HUES48 (cell line): ENCODE data around the gene KIAA1217.
A peak's percentile ranks its signal among the peaks of the same experiment; 100 is the strongest.

Experiments
- H3K27ac ChIP-seq: one replicate; pipeline ENCODE4 v1.7.0; 2013; ENCODE audit warnings: low read depth, low read length, inconsistent platforms
- H3K27me3 ChIP-seq: 2 replicates; pipeline ENCODE4 v1.6.1; 2013; ENCODE audit warnings: mild to moderate bottlenecking, low read length; ENCODE audit not compliant: control insufficient read depth, insufficient read depth
- H3K36me3 ChIP-seq: 2 replicates; pipeline ENCODE4 v1.6.1; 2013; ENCODE audit warnings: low read length; ENCODE audit not compliant: control insufficient read depth, insufficient read depth
- H3K4me1 ChIP-seq: 2 replicates; pipeline ENCODE4 v1.6.1; 2013; ENCODE audit warnings: mild to moderate bottlenecking, low read length; ENCODE audit not compliant: control insufficient read depth, insufficient read depth
- H3K4me3 ChIP-seq: 2 replicates; pipeline ENCODE4 v1.5.1; 2013; ENCODE audit warnings: mild to moderate bottlenecking, low read depth, low read length
- H3K9ac ChIP-seq: 2 replicates; pipeline ENCODE4 v1.6.1; 2013; ENCODE audit warnings: mild to moderate bottlenecking, low read depth, low read length, moderate library complexity
- H3K9me3 ChIP-seq: 2 replicates; pipeline ENCODE4 v1.6.1; 2013; ENCODE audit warnings: low read length; ENCODE audit not compliant: control insufficient read depth, insufficient read depth

Gene KIAA1217, protein sequence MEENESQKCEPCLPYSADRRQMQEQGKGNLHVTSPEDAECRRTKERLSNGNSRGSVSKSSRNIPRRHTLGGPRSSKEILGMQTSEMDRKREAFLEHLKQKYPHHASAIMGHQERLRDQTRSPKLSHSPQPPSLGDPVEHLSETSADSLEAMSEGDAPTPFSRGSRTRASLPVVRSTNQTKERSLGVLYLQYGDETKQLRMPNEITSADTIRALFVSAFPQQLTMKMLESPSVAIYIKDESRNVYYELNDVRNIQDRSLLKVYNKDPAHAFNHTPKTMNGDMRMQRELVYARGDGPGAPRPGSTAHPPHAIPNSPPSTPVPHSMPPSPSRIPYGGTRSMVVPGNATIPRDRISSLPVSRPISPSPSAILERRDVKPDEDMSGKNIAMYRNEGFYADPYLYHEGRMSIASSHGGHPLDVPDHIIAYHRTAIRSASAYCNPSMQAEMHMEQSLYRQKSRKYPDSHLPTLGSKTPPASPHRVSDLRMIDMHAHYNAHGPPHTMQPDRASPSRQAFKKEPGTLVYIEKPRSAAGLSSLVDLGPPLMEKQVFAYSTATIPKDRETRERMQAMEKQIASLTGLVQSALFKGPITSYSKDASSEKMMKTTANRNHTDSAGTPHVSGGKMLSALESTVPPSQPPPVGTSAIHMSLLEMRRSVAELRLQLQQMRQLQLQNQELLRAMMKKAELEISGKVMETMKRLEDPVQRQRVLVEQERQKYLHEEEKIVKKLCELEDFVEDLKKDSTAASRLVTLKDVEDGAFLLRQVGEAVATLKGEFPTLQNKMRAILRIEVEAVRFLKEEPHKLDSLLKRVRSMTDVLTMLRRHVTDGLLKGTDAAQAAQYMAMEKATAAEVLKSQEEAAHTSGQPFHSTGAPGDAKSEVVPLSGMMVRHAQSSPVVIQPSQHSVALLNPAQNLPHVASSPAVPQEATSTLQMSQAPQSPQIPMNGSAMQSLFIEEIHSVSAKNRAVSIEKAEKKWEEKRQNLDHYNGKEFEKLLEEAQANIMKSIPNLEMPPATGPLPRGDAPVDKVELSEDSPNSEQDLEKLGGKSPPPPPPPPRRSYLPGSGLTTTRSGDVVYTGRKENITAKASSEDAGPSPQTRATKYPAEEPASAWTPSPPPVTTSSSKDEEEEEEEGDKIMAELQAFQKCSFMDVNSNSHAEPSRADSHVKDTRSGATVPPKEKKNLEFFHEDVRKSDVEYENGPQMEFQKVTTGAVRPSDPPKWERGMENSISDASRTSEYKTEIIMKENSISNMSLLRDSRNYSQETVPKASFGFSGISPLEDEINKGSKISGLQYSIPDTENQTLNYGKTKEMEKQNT (N-terminal part only)

DNA sequence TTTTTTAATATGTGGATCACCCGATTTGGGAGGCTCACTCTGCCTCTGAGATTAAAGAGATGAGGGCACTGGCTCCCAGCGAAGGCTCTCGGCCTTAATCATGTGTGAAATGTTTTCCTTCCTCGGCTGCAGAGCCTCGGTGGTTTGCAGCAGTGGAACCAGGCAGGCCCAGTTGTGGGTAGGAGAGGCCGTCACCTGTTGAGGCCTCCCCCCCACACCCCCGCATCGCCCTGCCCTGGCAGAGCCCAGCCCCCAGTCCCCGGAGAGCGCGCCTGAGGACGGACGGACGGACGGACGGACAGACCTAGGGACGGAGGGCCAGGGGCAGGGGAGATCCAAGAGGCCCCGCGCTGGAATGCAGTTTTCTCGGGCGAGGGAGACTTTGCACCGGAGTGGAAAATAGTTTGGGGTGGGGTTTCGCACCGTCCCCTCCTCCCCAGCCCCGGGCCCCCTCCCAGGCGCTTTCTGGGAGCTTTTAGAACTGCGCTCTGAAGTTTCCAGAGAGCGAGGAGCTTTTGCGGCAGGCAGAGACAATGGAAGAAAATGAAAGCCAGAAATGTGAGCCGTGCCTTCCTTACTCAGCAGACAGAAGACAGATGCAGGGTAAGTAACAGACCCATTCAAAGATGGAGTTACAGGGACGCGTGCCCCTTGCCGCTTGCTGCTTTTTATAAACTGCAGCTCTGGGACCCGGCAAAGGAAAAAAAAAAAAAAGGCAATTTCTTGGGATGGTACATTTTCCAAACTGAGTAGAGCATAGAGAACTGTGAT lies at the start of gene KIAA1217:
Gene KIAA1217, plus strand, starts transcription at position 478 of the 771 bp plus-strand sequence. Its CDS starts 56 bp downstream, at position 534.
- H3K9ac ChIP-seq = peak within 1 kb of the TSS; percentile 71
- H3K9me3 ChIP-seq = no peaks in the 10 kb centered on the region
- peak within 1 kb of the TSS; percentile 83 for H3K4me3 ChIP-seq

DNA sequence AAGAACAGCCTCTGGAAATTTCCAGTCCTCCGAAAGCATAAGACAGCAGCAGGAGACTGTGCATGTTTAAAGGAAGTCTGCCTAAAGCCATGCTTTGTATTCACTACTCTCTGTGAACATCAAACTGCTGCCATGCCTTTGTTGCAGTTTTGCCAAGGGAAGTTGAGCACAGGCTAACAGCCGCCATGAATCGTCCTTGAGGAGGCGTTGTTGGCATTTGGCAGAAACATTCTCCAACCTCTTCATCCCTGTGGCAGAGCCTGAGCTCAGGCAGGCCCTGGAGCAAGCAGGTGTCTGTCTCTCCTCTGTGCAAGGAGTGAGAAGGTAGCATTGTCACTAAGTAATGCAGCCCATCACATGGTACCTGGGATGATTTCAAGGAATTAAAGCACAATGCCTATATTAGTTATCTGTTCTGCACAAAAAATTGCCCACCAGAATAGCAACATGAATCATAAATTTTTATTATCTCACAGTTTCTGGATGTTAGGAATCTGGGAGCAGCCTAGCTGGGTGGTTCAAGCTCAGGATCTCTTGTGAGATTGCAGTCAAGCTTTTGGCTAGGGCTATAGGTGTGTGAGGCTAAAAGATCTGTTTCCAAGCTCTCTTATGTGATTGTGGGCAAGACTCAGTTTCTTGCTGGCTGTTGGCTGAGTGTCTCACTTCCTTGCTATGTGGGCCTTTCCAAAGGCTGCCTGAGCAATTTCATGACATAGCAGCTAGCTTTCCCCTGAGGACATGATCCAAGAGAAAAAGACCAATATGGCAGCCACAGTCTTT lies 46.5 kb upstream of the KIAA1217 start:
- no peaks in the 10 kb centered on the region for H3K36me3 ChIP-seq
- H3K27ac ChIP-seq = no peak overlapping the region
- H3K4me1 ChIP-seq = no peaks in the 10 kb centered on the region
- no peak overlapping the region for H3K9ac ChIP-seq
- no peaks in the 10 kb centered on the region for H3K27me3 ChIP-seq
- no peaks in the 10 kb centered on the region for H3K9me3 ChIP-seq
- H3K4me3 ChIP-seq = no peak overlapping the region

More for the DNA sequence above, at the start of gene KIAA1217:
- Histone ChIP-seq H3K27ac (peak within 1 kb of the TSS; percentile 86), H3K4me1 (peaks cover 49% of the 10 kb centered on the region), H3K36me3 (no peaks in the 10 kb centered on the region), H3K27me3 (no peaks in the 10 kb centered on the region)

DNA sequence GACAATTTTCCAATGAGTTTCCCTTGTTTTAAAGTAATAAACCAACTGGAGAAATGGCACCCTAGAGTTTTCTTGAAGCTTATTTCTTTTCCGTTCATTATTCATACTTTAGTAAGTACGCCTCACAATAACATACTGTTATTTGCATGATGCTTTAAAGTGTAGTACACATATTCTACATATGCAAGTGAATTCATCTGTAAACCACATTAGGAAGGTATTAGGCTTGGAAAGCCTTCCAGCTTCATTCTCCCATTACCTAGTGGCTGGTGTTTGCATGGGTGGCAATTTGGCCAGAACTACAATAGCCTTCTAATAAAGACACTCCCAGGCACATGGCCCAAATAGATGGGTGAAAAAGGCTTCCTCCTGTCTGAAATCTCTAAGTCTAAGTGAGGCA lies 45.5 kb upstream of the KIAA1217 start:
- Histone ChIP-seq H3K27ac (no peak overlapping the region), H3K4me3 (no peak overlapping the region), H3K36me3 (no peaks in the 10 kb centered on the region), H3K9me3 (no peaks in the 10 kb centered on the region), H3K4me1 (no peaks in the 10 kb centered on the region), H3K9ac (no peak overlapping the region), H3K27me3 (no peaks in the 10 kb centered on the region)

DNA sequence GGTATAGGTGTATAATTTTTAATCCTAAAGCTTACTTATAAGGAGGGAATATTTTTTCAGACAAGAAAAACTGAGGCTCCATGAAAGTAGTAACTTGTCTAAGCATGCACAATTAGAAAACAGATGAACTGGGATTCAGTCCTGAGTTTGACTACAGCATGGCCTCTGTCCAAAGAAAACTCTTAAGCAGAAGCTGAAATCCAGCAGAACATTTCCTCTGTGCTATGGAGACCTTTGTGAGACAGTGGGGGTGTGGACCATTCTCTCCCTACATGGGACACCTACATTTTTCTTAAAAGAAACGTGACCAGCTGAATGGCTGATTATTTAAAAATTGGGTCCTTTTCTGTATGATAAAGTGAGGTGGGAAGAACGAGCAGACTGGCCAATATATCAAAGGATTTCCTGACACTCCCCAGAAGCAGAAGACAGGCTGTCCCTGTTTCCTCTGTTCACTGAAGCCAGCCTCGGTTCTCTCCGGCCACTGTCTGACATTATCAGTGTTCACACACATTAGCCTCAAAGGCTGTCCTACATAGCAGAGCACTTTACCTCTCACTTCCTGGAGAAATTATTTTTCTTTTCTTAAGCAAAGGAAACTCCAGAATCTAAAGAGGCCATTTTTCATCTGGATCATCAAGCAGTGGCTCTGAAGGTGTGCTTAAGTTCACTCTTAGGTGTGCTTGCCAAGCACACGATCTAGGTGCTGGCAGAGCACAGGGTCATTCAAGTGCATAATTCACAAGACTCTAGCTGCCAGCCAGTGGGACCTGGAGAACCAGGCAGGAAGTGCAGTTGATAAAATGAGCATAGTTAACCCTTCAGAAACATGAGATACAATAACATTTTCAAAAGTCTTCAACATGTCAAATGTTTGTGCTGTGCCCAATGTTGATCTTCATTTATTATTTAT lies 40.4 kb upstream of the KIAA1217 start:
- Histone ChIP-seq H3K4me1 (no peaks in the 10 kb centered on the region), H3K27me3 (no peaks in the 10 kb centered on the region), H3K9me3 (no peaks in the 10 kb centered on the region), H3K36me3 (no peaks in the 10 kb centered on the region), H3K4me3 (no peak overlapping the region), H3K9ac (no peak overlapping the region), H3K27ac (no peak overlapping the region)

DNA sequence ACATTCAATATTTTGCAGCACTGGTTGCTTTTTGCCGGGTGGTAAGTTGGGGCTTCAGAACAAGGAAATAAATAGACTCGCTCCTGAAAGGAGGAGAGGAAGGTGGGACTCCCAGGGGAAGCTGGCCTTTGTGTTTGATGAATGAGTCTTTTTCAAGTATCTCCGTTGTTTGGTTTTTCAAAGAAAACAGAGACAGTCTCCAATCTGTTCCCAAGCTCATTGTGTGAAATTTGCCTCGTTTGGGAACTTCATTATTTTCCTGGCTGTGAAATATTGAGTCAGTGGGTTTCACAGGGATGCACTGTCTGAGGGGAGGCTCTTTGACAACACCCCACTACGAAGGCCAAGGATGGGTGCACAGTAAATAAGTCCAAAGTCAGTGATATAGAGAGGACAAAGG lies 38.7 kb upstream of the KIAA1217 start:
- no peak overlapping the region for H3K27ac ChIP-seq
- H3K4me3 ChIP-seq = no peak overlapping the region
- H3K9ac ChIP-seq = no peak overlapping the region
- no peaks in the 10 kb centered on the region for H3K4me1 ChIP-seq
- no peaks in the 10 kb centered on the region for H3K27me3 ChIP-seq
- no peaks in the 10 kb centered on the region for H3K36me3 ChIP-seq
- H3K9me3 ChIP-seq = no peaks in the 10 kb centered on the region

DNA sequence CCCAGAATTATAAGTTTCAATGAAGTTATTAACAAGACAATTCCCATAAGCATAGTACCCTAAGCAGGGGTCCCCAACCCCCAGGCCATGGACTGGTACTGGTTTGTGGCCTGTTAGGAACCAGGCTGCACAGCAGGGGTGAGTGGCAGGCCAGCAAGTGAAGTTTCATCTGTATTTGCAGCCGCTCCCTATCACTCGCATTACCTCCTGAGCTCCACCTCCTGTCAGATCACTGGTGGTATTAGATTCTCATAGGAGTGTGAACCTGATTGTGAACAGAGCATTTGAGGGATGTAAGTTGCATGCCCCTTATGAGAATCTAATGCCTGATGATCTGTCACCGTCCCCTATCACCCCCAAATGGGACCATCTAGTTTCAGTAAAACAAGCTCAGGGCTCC lies 36.0 kb upstream of the KIAA1217 start:
- no peaks in the 10 kb centered on the region for H3K36me3 ChIP-seq

DNA sequence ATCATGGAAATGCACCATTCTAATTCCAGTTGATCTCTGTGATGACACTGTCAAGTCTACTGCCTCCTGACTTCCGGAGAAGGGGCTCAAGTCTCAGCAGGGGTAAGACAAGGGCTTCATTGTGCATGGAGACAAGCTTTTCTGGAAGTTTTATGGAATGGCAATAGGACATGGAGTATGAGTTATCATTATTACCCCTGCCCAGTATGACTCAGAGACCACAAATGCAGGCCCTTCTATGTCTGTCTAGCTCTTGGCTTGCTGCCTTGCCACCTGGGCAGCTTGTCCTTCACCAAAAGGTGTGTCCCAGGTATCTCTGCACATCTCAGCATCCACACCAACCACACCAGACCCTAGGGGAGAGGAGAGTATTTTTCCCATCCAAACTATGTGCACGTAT lies 34.9 kb upstream of the KIAA1217 start:
- no peak overlapping the region for H3K9ac ChIP-seq
- H3K27ac ChIP-seq = no peak overlapping the region
- no peak overlapping the region for H3K4me3 ChIP-seq
- H3K27me3 ChIP-seq = no peaks in the 10 kb centered on the region
- peaks cover 10% of the 10 kb centered on the region; the same call in 1 of the 2 replicates for H3K9me3 ChIP-seq
- no peaks in the 10 kb centered on the region for H3K4me1 ChIP-seq
- H3K36me3 ChIP-seq = no peaks in the 10 kb centered on the region

More for the DNA sequence above, 36.0 kb upstream of the KIAA1217 start:
- no peak overlapping the region for H3K27ac ChIP-seq
- no peaks in the 10 kb centered on the region for H3K4me1 ChIP-seq
- H3K4me3 ChIP-seq = no peak overlapping the region
- no peak overlapping the region for H3K9ac ChIP-seq
- peaks cover 6% of the 10 kb centered on the region; the same call in 1 of the 2 replicates for H3K9me3 ChIP-seq
- H3K27me3 ChIP-seq = no peaks in the 10 kb centered on the region

DNA sequence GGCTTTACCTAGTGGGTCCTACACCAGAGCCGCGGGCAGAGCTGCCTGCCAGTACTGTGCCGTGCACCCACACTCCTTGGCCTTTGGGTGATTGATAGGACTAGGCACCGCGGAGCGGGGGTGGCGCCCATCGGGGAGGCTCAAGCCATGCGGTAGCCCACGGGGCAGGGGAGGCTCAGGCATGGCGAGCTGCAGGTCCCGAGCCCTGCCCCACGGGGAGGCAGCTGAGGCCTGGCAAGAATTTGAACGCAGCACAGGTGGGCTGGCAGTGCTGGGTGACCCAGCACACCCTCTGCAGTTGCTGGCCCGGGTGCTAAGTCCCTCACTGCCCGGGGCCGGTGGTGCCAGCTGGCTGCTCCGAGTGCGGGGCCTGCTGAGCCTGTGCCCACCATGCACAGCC lies 32.3 kb upstream of the KIAA1217 start:
- Histone ChIP-seq H3K36me3 (no peaks in the 10 kb centered on the region), H3K27ac (no peak overlapping the region), H3K9me3 (peaks cover 10% of the 10 kb centered on the region; the same call in 1 of the 2 replicates), H3K4me3 (no peak overlapping the region), H3K9ac (no peak overlapping the region), H3K27me3 (no peaks in the 10 kb centered on the region), H3K4me1 (no peaks in the 10 kb centered on the region)

DNA sequence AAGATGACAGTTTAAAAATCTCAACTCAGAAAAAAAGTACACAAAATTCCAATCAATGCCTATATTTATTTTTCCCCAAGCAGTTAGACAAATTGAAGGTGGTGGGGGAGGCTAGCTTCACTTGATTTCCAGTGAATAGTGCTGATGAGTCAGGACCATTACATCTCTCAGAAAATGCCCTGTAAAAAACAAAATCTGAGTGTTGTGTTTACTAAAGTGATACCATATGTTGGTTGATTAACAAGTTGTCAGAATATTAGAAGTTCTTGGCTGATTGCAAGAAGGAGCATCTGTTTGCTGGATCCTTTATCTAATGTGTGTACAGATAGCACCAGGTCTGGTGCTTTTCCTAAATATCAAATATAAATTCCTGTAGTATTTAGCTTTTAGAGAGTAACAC lies 31.3 kb upstream of the KIAA1217 start:
- Histone ChIP-seq H3K4me1 (no peaks in the 10 kb centered on the region), H3K9ac (no peak overlapping the region), H3K27ac (no peak overlapping the region), H3K27me3 (no peaks in the 10 kb centered on the region), H3K36me3 (no peaks in the 10 kb centered on the region), H3K9me3 (peaks cover 10% of the 10 kb centered on the region; the same call in 1 of the 2 replicates), H3K4me3 (no peak overlapping the region)
